ENCODE data around the gene ASCC3. TPM values are rescaled to one million over a fixed set of nuclear protein-coding genes. Genes with fewer than 3 reads are reported as not detected.

Gene ASCC3
- total RNA-seq, 1 experiment from 2014 or later: 40.5 TPM

DNA sequence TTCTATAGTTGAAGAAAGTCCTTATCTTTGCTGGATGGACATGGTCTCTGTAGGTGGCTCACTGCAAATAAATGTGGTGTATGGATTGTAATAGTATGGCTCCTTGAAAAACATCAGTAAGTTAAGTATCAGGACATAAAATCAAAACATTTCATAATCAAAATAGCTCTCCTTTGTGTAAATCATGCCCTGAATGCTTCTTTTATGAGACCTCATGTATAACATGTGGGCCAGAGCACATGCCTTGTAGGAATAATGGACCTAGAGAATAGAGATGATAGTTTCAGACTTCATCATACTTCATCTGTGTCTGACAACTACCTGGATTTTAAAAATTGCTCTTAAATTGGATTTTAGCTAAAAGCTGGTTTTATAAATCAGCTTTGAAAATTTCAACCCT is 159.9 kb downstream of the ASCC3 start:
- Histone ChIP-seq H3K27me3 (ENCODE audit: insufficient read depth, low read length) (no peaks in the 10 kb centered on the region), H3K4me2 (ENCODE audit: low read length) (no peak overlapping the region), H3K79me2 (ENCODE audit: insufficient read depth, low read length) (no peaks in the 10 kb centered on the region), H4K20me1 (ENCODE audit: insufficient read depth) (no peaks in the 10 kb centered on the region), H3K9me2 (ENCODE audit: insufficient read depth) (no peaks in the 10 kb centered on the region), H3K27ac (ENCODE audit: low read depth, low read length) (no peak overlapping the region), H3K4me3 (replicated peaks in 1 of 2; ENCODE audit: low read depth in 1 of 2, low read length in 2 of 2) (no peak overlapping the region), H3K9me3 (ENCODE audit: control insufficient read depth in 1 of 2, insufficient read depth in 1 of 2, low read depth in 1 of 2, low read length in 2 of 2) (no peaks in the 10 kb centered on the region; a peak in 1 of 4 replicates), H2AFZ (ENCODE audit: low read depth, low read length, poor library complexity, severe bottlenecking) (no peak overlapping the region), H3K4me1 (ENCODE audit: control insufficient read depth in 1 of 2, insufficient read depth in 2 of 2, low read length in 2 of 2) (no peaks in the 10 kb centered on the region), H3K9ac (ENCODE audit: low read length) (no peak overlapping the region), H3K36me3 (ENCODE audit: control insufficient read depth in 1 of 2, insufficient read depth in 2 of 2, low read length in 2 of 2) (0 out of 4 replicates have a peak, but pooled peaks cover 0 to 3% of the 10 kb centered on the region in 2 experiments)
- TF ChIP-seq JUND (IDR thresholded peaks at IDR 0.05): no peak
- TF ChIP-seq EZH2phosphoT487 (IDR thresholded peaks at IDR 0.05; ENCODE audit: borderline replicate concordance): no peak
- TF ChIP-seq, protein P1, sequence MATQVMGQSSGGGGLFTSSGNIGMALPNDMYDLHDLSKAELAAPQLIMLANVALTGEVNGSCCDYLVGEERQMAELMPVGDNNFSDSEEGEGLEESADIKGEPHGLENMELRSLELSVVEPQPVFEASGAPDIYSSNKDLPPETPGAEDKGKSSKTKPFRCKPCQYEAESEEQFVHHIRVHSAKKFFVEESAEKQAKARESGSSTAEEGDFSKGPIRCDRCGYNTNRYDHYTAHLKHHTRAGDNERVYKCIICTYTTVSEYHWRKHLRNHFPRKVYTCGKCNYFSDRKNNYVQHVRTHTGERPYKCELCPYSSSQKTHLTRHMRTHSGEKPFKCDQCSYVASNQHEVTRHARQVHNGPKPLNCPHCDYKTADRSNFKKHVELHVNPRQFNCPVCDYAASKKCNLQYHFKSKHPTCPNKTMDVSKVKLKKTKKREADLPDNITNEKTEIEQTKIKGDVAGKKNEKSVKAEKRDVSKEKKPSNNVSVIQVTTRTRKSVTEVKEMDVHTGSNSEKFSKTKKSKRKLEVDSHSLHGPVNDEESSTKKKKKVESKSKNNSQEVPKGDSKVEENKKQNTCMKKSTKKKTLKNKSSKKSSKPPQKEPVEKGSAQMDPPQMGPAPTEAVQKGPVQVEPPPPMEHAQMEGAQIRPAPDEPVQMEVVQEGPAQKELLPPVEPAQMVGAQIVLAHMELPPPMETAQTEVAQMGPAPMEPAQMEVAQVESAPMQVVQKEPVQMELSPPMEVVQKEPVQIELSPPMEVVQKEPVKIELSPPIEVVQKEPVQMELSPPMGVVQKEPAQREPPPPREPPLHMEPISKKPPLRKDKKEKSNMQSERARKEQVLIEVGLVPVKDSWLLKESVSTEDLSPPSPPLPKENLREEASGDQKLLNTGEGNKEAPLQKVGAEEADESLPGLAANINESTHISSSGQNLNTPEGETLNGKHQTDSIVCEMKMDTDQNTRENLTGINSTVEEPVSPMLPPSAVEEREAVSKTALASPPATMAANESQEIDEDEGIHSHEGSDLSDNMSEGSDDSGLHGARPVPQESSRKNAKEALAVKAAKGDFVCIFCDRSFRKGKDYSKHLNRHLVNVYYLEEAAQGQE (IDR thresholded peaks at IDR 0.05; ENCODE audit: low read depth): no peak
- no peak for TF ChIP-seq EZH2 (IDR thresholded peaks at IDR 0.05)
- TF ChIP-seq ZFX (IDR thresholded peaks at IDR 0.05): no peak
- no peak for TF ChIP-seq YY1 (IDR thresholded peaks at IDR 0.05; ENCODE audit: extremely low read depth, insufficient replicate concordance, low read depth, low read length)
- no peak for TF ChIP-seq SIN3A (IDR thresholded peaks at IDR 0.05; ENCODE audit: low read depth)
- TF ChIP-seq SRF (IDR thresholded peaks at IDR 0.05; ENCODE audit: low read depth): no peak
- TF ChIP-seq, protein P2, sequence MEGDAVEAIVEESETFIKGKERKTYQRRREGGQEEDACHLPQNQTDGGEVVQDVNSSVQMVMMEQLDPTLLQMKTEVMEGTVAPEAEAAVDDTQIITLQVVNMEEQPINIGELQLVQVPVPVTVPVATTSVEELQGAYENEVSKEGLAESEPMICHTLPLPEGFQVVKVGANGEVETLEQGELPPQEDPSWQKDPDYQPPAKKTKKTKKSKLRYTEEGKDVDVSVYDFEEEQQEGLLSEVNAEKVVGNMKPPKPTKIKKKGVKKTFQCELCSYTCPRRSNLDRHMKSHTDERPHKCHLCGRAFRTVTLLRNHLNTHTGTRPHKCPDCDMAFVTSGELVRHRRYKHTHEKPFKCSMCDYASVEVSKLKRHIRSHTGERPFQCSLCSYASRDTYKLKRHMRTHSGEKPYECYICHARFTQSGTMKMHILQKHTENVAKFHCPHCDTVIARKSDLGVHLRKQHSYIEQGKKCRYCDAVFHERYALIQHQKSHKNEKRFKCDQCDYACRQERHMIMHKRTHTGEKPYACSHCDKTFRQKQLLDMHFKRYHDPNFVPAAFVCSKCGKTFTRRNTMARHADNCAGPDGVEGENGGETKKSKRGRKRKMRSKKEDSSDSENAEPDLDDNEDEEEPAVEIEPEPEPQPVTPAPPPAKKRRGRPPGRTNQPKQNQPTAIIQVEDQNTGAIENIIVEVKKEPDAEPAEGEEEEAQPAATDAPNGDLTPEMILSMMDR (IDR thresholded peaks at IDR 0.05 in 2 of 3, conservative IDR thresholded peaks at IDR 0.05 in 1 of 3; ENCODE audit: borderline replicate concordance in 1 of 3, insufficient read depth in 1 of 3, low read depth in 2 of 3, low read length in 2 of 3): no peak
- no peak for TF ChIP-seq CBX3 (IDR thresholded peaks at IDR 0.05; ENCODE audit: low read depth)
- TF ChIP-seq, protein P3, sequence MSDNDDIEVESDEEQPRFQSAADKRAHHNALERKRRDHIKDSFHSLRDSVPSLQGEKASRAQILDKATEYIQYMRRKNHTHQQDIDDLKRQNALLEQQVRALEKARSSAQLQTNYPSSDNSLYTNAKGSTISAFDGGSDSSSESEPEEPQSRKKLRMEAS (IDR thresholded peaks at IDR 0.05): no peak
- TF ChIP-seq CEBPB (IDR thresholded peaks at IDR 0.05; ENCODE audit: low read depth): no peak
- BruUV-seq (replicated peaks): no TSS peak
- intact Hi-C loops (cut with micrococcal nuclease): loop anchor here (2.0 kb wide), 1 partner anchor 614 kb away; no protein-coding TSS in a partner anchor
- ATAC-seq (no peak), DNase-seq (ENCODE audit: low read depth, low spot score) (no peak)
- ChIA-PET POLR2A (no interaction called here), CTCF (interaction anchor here (2.4 kb wide), 1 partner anchor 12 kb away, joined by 11 read pairs; no protein-coding TSS in a partner anchor), RAD21 (ENCODE audit: low non-redundant PET in 1 of 2, low total read pairs in 2 of 2, uncharacterized antibody in 2 of 2, unreplicated experiment in 2 of 2) (no interaction called here)

Measured in HCT116 (cell line).